ENCODE results near the gene BRK1.
"Not testable (repeated sequence)": the region's sequence is repeated elsewhere in the genome, so short reads cannot be mapped to it uniquely, and the experiment has no call there.

The BRK1 gene

DNA sequence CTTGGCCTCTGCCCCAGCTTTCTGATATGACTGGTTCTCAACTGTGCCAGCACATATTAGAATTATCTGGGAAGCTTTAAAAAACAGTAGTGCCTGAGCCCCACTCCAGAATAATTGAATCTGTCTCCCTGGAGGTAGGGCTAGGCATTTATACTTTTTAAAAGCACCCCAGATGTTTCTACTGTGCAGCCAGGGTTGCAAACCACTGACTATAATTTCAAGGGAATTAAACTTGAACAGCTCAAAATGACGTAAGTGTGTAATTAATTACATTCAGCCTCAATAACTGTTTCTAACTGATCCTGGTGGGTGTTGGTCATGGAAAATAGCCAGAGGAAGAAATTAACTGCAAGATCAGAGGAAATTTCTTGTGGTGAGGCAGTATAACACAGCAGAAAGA, 44.9 kb downstream of the BRK1 start:
- no peaks in the 10 kb centered on the region for H3K9me3 ChIP-seq (ENCODE audit: control insufficient read depth in 1 of 2, low read length in 2 of 2)
- no peak overlapping the region for H3K27ac ChIP-seq (ENCODE audit: low read depth, low read length)
- peaks cover 0 to 8% of the 10 kb centered on the region in 2 donors for H3K4me1 ChIP-seq (ENCODE audit: control insufficient read depth in 1 of 2, insufficient read depth in 2 of 2, low read length in 2 of 2)
- H3K27me3 ChIP-seq (ENCODE audit: control insufficient read depth in 1 of 2, insufficient read depth in 2 of 2, low read length in 2 of 2), result no peaks in the 10 kb centered on the region
- no peak overlapping the region for H3K9ac ChIP-seq (ENCODE audit: low read depth in 1 of 2, low read length in 2 of 2)
- H3K36me3 ChIP-seq (ENCODE audit: control insufficient read depth in 1 of 2, insufficient read depth in 2 of 2, low read length in 2 of 2), result no peaks in the 10 kb centered on the region
- H3K4me3 ChIP-seq (ENCODE audit: low read depth in 1 of 2, low read length in 2 of 2), result no peak overlapping the region

- Histone ChIP-seq H3K27ac (ENCODE audit: low read depth, low read length) (no peak overlapping the region), H3K9ac (ENCODE audit: low read depth in 1 of 2, low read length in 2 of 2) (no peak overlapping the region), H3K27me3 (ENCODE audit: control insufficient read depth in 1 of 2, insufficient read depth in 2 of 2, low read length in 2 of 2) (no peaks in the 10 kb centered on the region)
Measured at GRCh38 chr3:10160925-10161324, 45.5 kb downstream of the BRK1 start.

DNA sequence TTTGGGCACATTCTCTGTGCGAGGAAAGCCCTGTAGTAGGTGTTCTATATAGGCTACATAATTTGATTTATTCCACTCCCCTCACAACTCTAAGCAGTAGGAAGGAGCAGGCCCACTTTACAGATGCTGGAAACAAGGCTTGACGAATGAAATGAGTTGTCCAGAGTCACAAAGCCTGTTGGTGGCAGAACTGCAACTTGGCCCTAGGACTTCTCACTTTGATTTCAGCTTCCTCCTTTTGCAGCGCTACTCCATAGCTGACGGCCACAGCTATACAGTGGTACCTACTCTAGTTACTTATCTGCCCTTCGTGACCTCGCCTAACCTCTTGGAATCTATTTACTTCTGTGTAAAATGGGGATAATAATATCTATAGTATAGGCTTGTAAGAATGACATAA, 46.7 kb downstream of the BRK1 start:
- no peaks in the 10 kb centered on the region for H3K9me3 ChIP-seq (ENCODE audit: control insufficient read depth in 1 of 2, low read length in 2 of 2)
- H3K27ac ChIP-seq (ENCODE audit: low read depth, low read length), result no peak overlapping the region
- H3K9ac ChIP-seq (ENCODE audit: low read depth in 1 of 2, low read length in 2 of 2), result no peak overlapping the region
- no peaks in the 10 kb centered on the region for H3K27me3 ChIP-seq (ENCODE audit: control insufficient read depth in 1 of 2, insufficient read depth in 2 of 2, low read length in 2 of 2)
- no peaks in the 10 kb centered on the region for H3K36me3 ChIP-seq (ENCODE audit: control insufficient read depth in 1 of 2, insufficient read depth in 2 of 2, low read length in 2 of 2)
- peaks cover 0 to 10% of the 10 kb centered on the region in 2 donors for H3K4me1 ChIP-seq (ENCODE audit: control insufficient read depth in 1 of 2, insufficient read depth in 2 of 2, low read length in 2 of 2)
- no peak overlapping the region for H3K4me3 ChIP-seq (ENCODE audit: low read depth in 1 of 2, low read length in 2 of 2)

More at GRCh38 chr3:10160925-10161324, 45.5 kb downstream of the BRK1 start:
- H3K4me1 ChIP-seq (ENCODE audit: control insufficient read depth in 1 of 2, insufficient read depth in 2 of 2, low read length in 2 of 2), result peaks cover 0 to 10% of the 10 kb centered on the region in 2 donors
- H3K9me3 ChIP-seq (ENCODE audit: control insufficient read depth in 1 of 2, low read length in 2 of 2), result no peaks in the 10 kb centered on the region
- H3K4me3 ChIP-seq (ENCODE audit: low read depth in 1 of 2, low read length in 2 of 2), result no peak overlapping the region
- no peaks in the 10 kb centered on the region for H3K36me3 ChIP-seq (ENCODE audit: control insufficient read depth in 1 of 2, insufficient read depth in 2 of 2, low read length in 2 of 2)

DNA sequence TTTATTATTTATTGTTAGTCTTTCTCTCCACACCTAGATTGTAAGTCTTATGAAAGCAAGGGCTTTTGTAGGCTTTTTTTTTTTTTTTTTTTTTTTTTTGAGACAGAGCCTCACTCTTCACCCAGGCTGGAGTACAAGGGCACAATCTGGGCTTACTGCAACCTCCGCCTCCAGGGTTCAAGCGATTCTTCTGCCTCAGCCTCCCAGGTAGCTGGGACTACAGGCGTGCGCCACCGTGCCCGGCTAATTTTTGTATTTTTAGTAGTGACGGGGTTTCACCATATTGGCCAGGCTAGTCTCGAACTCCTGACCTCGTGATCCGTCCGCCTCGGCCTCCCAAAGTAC, 48.7 kb downstream of the BRK1 start:
- H3K27me3 ChIP-seq (ENCODE audit: control insufficient read depth in 1 of 2, insufficient read depth in 2 of 2, low read length in 2 of 2); H3K36me3 ChIP-seq (ENCODE audit: control insufficient read depth in 1 of 2, insufficient read depth in 2 of 2, low read length in 2 of 2); H3K27ac ChIP-seq (ENCODE audit: low read depth, low read length); H3K4me1 ChIP-seq (ENCODE audit: control insufficient read depth in 1 of 2, insufficient read depth in 2 of 2, low read length in 2 of 2); H3K9me3 ChIP-seq (ENCODE audit: control insufficient read depth in 1 of 2, low read length in 2 of 2): not testable (repeated sequence)
- Histone ChIP-seq H3K9ac (ENCODE audit: low read depth in 1 of 2, low read length in 2 of 2) (peak overlapping the region in 1 of 2 donors; percentile 70), H3K4me3 (ENCODE audit: low read depth in 1 of 2, low read length in 2 of 2) (peak overlapping the region; percentile 90)

DNA sequence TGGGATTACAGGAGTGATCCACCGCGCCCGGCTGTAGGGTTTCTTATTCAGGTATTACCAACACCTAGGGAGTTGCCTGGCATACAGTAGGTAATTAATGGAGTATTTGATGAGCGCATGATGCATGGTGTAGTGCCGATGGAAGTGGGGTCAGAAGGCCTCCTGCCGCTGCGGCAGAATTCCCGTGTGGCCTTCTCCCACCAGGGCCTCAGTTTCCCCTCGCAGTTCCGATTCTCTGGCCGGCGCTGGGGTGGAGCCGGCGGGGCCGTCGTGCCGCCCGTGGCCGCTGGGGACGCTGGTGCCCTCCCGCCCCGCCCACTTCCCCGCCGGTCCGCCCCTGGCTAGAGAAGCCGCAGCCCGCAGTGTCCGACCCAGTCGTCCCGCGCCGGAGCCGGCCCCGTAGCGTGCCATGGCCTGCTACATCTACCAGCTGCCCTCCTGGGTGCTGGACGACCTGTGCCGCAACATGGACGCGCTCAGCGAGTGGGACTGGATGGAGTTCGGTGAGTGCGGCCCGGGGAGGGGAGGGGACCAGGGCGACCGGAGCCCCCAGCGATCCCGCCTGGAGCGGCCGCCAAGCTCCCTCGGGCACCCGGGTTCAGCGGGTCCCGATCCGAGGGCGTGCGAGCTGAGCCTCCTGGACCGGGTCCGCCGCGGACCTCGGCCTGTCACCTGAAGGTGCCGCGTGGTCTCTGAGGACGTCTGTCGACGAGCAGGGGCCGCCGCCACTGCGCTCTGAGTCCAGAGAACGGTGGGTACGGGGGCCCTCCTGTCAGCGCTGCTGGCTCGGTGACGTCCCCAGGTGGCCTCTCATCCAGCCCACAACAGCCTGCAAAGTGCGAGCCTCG, 49.3 kb downstream of the BRK1 start, which contains the start of gene IRAK2:
Gene IRAK2, plus strand, starts transcription at position 374 of the 848 bp plus-strand sequence. Its CDS starts 36 bp downstream, at position 410.
- no peak within 1 kb of the TSS for H3K27ac ChIP-seq (ENCODE audit: low read depth, low read length)
- H3K4me1 ChIP-seq (ENCODE audit: control insufficient read depth in 1 of 2, insufficient read depth in 2 of 2, low read length in 2 of 2), result peaks cover 0 to 10% of the 10 kb centered on the region in 2 donors
- H3K4me3 ChIP-seq (ENCODE audit: low read depth in 1 of 2, low read length in 2 of 2), result peak within 1 kb of the TSS; percentile 90
- H3K27me3 ChIP-seq (ENCODE audit: control insufficient read depth in 1 of 2, insufficient read depth in 2 of 2, low read length in 2 of 2), result no peaks in the 10 kb centered on the region
- H3K9ac ChIP-seq (ENCODE audit: low read depth in 1 of 2, low read length in 2 of 2), result peak within 1 kb of the TSS; percentile 65 to 92
- H3K36me3 ChIP-seq (ENCODE audit: control insufficient read depth in 1 of 2, insufficient read depth in 2 of 2, low read length in 2 of 2), result no peaks in the 10 kb centered on the region
- peaks cover 0 to 4% of the 10 kb centered on the region in 2 donors for H3K9me3 ChIP-seq (ENCODE audit: control insufficient read depth in 1 of 2, low read length in 2 of 2)

GRCh38 chr3:10166213-10166604, 50.7 kb downstream of the BRK1 start:
- Histone ChIP-seq H3K9ac (ENCODE audit: low read depth in 1 of 2, low read length in 2 of 2) (no peak overlapping the region), H3K36me3 (ENCODE audit: control insufficient read depth in 1 of 2, insufficient read depth in 2 of 2, low read length in 2 of 2) (no peaks in the 10 kb centered on the region), H3K27me3 (ENCODE audit: control insufficient read depth in 1 of 2, insufficient read depth in 2 of 2, low read length in 2 of 2) (no peaks in the 10 kb centered on the region), H3K4me3 (ENCODE audit: low read depth in 1 of 2, low read length in 2 of 2) (no peak overlapping the region), H3K4me1 (ENCODE audit: control insufficient read depth in 1 of 2, insufficient read depth in 2 of 2, low read length in 2 of 2) (peaks cover 0 to 10% of the 10 kb centered on the region in 2 donors), H3K27ac (ENCODE audit: low read depth, low read length) (no peak overlapping the region), H3K9me3 (ENCODE audit: control insufficient read depth in 1 of 2, low read length in 2 of 2) (peaks cover 0 to 4% of the 10 kb centered on the region in 2 donors)

DNA sequence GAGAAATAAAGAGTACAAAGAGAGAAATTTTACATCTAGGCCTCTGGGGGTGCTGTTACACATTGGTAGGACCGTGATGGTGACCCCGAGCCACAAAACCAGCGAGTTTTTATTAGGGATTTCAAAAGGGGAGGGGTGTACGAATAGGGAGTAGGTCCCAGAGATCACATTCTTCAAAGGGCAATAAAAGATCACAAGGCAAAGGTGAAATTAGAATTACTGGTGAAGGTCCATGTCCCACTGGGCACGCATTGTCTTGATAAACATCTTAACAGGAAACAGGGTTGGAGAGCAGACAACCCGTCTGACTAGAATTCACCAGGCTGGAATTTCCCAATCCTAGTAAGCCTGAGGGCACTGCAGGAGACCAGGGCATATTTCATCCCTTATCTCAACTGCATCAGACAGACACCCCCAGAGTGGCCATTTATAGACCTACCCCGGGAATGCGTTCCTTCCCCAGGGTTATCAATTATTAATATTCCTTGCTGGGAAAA, 53.6 kb downstream of the BRK1 start:
- H3K27me3 ChIP-seq (ENCODE audit: control insufficient read depth in 1 of 2, insufficient read depth in 2 of 2, low read length in 2 of 2), result no peaks in the 10 kb centered on the region
- H3K27ac ChIP-seq (ENCODE audit: low read depth, low read length), result no peak overlapping the region
- no peak overlapping the region for H3K9ac ChIP-seq (ENCODE audit: low read depth in 1 of 2, low read length in 2 of 2)
- no peak overlapping the region for H3K4me3 ChIP-seq (ENCODE audit: low read depth in 1 of 2, low read length in 2 of 2)
- H3K36me3 ChIP-seq (ENCODE audit: control insufficient read depth in 1 of 2, insufficient read depth in 2 of 2, low read length in 2 of 2), result no peaks in the 10 kb centered on the region
- H3K9me3 ChIP-seq (ENCODE audit: control insufficient read depth in 1 of 2, low read length in 2 of 2), result peaks cover 0 to 4% of the 10 kb centered on the region in 2 donors
- peaks cover 0 to 10% of the 10 kb centered on the region in 2 donors for H3K4me1 ChIP-seq (ENCODE audit: control insufficient read depth in 1 of 2, insufficient read depth in 2 of 2, low read length in 2 of 2)

GRCh38 chr3:10170915-10171478, 55.5 kb downstream of the BRK1 start:
- Histone ChIP-seq H3K9ac (ENCODE audit: low read depth in 1 of 2, low read length in 2 of 2) (no peak overlapping the region), H3K27me3 (ENCODE audit: control insufficient read depth in 1 of 2, insufficient read depth in 2 of 2, low read length in 2 of 2) (no peaks in the 10 kb centered on the region), H3K4me1 (ENCODE audit: control insufficient read depth in 1 of 2, insufficient read depth in 2 of 2, low read length in 2 of 2) (no peaks in the 10 kb centered on the region), H3K27ac (ENCODE audit: low read depth, low read length) (no peak overlapping the region), H3K9me3 (ENCODE audit: control insufficient read depth in 1 of 2, low read length in 2 of 2) (peaks cover 0 to 4% of the 10 kb centered on the region in 2 donors), H3K36me3 (ENCODE audit: control insufficient read depth in 1 of 2, insufficient read depth in 2 of 2, low read length in 2 of 2) (no peaks in the 10 kb centered on the region), H3K4me3 (ENCODE audit: low read depth in 1 of 2, low read length in 2 of 2) (no peak overlapping the region)

DNA sequence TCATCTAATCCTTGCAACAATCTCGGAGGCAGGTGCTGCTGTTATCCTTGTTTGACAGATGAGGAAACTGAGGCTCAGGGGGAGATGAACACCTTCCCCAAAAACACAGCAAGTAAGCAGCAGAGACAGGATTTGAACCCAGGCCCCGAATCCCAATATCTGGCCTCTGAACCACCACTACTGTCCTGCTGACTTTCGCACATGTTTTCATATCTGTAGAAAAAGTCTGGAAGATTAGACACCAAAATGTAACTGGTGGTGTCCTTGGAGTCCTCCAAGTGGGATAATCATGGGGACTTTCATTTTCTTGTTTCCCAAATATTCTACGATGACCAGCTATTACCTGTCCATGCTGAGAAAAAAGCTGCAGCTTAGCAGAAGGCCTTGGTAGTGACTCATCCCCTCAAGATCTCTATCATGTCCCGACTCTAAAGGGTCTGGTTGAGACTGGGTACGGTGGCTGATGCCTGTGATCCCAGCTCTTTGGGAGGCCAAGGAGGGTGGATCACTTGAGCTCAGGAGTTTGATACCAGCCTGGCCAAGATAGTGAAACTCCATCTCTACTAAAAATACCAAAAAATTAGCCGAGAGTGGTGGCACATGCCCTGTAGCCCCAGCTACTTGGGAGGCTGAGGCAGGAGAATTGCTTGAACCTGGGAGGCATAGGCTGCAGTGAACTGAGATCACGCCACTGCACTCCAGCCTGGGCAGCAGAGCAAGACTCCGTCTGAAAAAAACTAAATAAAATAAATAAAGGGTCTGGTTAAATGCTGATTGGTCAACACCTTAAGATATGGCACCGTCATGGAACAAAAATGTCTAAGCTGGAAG, 57.8 kb downstream of the BRK1 start:
- no peak overlapping the region for H3K9ac ChIP-seq (ENCODE audit: low read depth in 1 of 2, low read length in 2 of 2)
- H3K27ac ChIP-seq (ENCODE audit: low read depth, low read length), result no peak overlapping the region

More for the DNA sequence above, 57.8 kb downstream of the BRK1 start:
- no peaks in the 10 kb centered on the region for H3K36me3 ChIP-seq (ENCODE audit: control insufficient read depth in 1 of 2, insufficient read depth in 2 of 2, low read length in 2 of 2)
- peaks cover 0 to 4% of the 10 kb centered on the region in 2 donors for H3K9me3 ChIP-seq (ENCODE audit: control insufficient read depth in 1 of 2, low read length in 2 of 2)
- H3K4me1 ChIP-seq (ENCODE audit: control insufficient read depth in 1 of 2, insufficient read depth in 2 of 2, low read length in 2 of 2), result no peaks in the 10 kb centered on the region
- no peak overlapping the region for H3K4me3 ChIP-seq (ENCODE audit: low read depth in 1 of 2, low read length in 2 of 2)
- H3K27me3 ChIP-seq (ENCODE audit: control insufficient read depth in 1 of 2, insufficient read depth in 2 of 2, low read length in 2 of 2), result no peaks in the 10 kb centered on the region

Data from duodenal mucosa (tissue), 2 donors.